ENCODE results near the gene GMPPA. TPM values are rescaled to one million over a fixed set of nuclear protein-coding genes. Genes with fewer than 3 reads are reported as not detected.

The GMPPA gene
- total and polyA plus RNA-seq, 2 experiments from 2014 or later = 67.8 to 76.5 TPM

- Histone ChIP-seq H3K9me3 (ENCODE audit: low read depth) (no peaks in the 10 kb centered on the region), H3K4me3 (no peak overlapping the region), H3K4me2 (no peak overlapping the region), H3K79me2 (no peaks in the 10 kb centered on the region), H3K4me1 (ENCODE audit: insufficient read depth) (peaks cover 26% of the 10 kb centered on the region), H3K36me3 (replicated peaks; ENCODE audit: insufficient read depth, low read depth) (no peaks in the 10 kb centered on the region), H3K27ac (no peak overlapping the region), H4K20me1 (ENCODE audit: insufficient read depth, poor library complexity, severe bottlenecking) (no peaks in the 10 kb centered on the region), H2AFZ (no peak overlapping the region), H3K27me3 (peaks cover 67% of the 10 kb centered on the region), H3K9me2 (replicated peaks; ENCODE audit: insufficient read depth) (no peaks in the 10 kb centered on the region)
- no peak for DNase-seq (ENCODE audit: low spot score)
- 90% methylated on average over 9 of the region's 9 CpGs for WGBS (ENCODE audit: low lambda C conversion rate, missing lambda C conversion rate)
- TF ChIP-seq EZH2phosphoT487 (IDR thresholded peaks at IDR 0.05; ENCODE audit: low read depth, severe bottlenecking, unreplicated experiment) (no peak), EZH2 (IDR thresholded peaks at IDR 0.05; ENCODE audit: borderline replicate concordance) (no peak), CTCF (IDR thresholded peaks at IDR 0.05; ENCODE audit: poor library complexity) (no peak)
Measured at GRCh38 chr2:219519526-219519916, 20.8 kb downstream of the GMPPA start.

DNA sequence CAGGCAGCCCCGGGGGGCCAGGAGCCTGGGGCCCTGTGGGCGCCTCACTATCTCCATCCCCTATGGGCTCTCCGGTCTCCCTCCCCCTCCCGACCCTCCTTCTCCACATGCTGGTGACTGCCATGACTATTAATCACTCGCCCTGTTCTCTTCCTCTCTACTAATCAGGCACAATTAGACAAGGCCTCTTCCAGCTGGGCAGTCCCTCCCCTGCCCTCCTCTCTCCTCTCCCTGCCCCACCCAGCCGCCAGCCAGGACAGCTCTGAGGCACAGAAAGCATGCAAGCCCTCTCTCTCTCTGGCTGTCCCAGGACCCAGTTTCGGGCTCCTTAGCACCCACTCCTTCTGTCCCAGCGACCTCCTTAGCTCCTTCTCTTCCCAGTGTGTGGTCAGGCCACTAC lies 21.4 kb downstream of the GMPPA start:
- Histone ChIP-seq H4K20me1 (ENCODE audit: insufficient read depth, poor library complexity, severe bottlenecking) (no peaks in the 10 kb centered on the region), H3K27me3 (peaks cover 66% of the 10 kb centered on the region), H2AFZ (no peak overlapping the region), H3K9me2 (replicated peaks; ENCODE audit: insufficient read depth) (no peaks in the 10 kb centered on the region), H3K27ac (no peak overlapping the region), H3K36me3 (replicated peaks; ENCODE audit: insufficient read depth, low read depth) (no peaks in the 10 kb centered on the region), H3K79me2 (no peaks in the 10 kb centered on the region), H3K4me3 (no peak overlapping the region), H3K9me3 (ENCODE audit: low read depth) (no peaks in the 10 kb centered on the region), H3K4me2 (no peak overlapping the region), H3K4me1 (ENCODE audit: insufficient read depth) (peaks cover 26% of the 10 kb centered on the region)
- DNase-seq (ENCODE audit: low spot score) = no peak
- TF ChIP-seq CTCF (IDR thresholded peaks at IDR 0.05; ENCODE audit: poor library complexity) (no peak), EZH2phosphoT487 (IDR thresholded peaks at IDR 0.05; ENCODE audit: low read depth, severe bottlenecking, unreplicated experiment) (no peak), EZH2 (IDR thresholded peaks at IDR 0.05; ENCODE audit: borderline replicate concordance) (no peak)
- 95% methylated on average over 6 of the region's 8 CpGs for WGBS (ENCODE audit: low lambda C conversion rate, missing lambda C conversion rate)

- no peak for TF ChIP-seq EZH2phosphoT487 (IDR thresholded peaks at IDR 0.05; ENCODE audit: low read depth, severe bottlenecking, unreplicated experiment)
- peak; percentile 50 for TF ChIP-seq EZH2 (IDR thresholded peaks at IDR 0.05; ENCODE audit: borderline replicate concordance)
- TF ChIP-seq CTCF (IDR thresholded peaks at IDR 0.05; ENCODE audit: poor library complexity) = peak; percentile 74
- Histone ChIP-seq H3K4me3 (no peak overlapping the region), H2AFZ (no peak overlapping the region), H3K9me2 (replicated peaks; ENCODE audit: insufficient read depth) (no peaks in the 10 kb centered on the region), H3K27ac (no peak overlapping the region), H3K9me3 (ENCODE audit: low read depth) (no peaks in the 10 kb centered on the region), H3K27me3 (peaks cover 60% of the 10 kb centered on the region), H3K79me2 (no peaks in the 10 kb centered on the region), H3K36me3 (replicated peaks; ENCODE audit: insufficient read depth, low read depth) (no peaks in the 10 kb centered on the region), H3K4me2 (peak overlapping the region; percentile 13), H4K20me1 (ENCODE audit: insufficient read depth, poor library complexity, severe bottlenecking) (no peaks in the 10 kb centered on the region), H3K4me1 (ENCODE audit: insufficient read depth) (peaks cover 26% of the 10 kb centered on the region)
- WGBS (ENCODE audit: low lambda C conversion rate, missing lambda C conversion rate) = 11% methylated on average over 11 of the region's 14 CpGs
- DNase-seq (ENCODE audit: low spot score) = peak; percentile 76
Measured at GRCh38 chr2:219521066-219521880, 22.6 kb downstream of the GMPPA start.
